Hematopoietic multipotent progenitor cell treated with erythropoietin and hydrocortisone succinate and interleukin-3 and kit ligand, for 4 days (in vitro differentiated cells): ENCODE measurements around the gene SLC38A11.

Source experiments
- DNase-seq: peaks from one replicate; pipeline ENCODE4 v3.0.0-alpha.2; 2015

Gene SLC38A11

DNA sequence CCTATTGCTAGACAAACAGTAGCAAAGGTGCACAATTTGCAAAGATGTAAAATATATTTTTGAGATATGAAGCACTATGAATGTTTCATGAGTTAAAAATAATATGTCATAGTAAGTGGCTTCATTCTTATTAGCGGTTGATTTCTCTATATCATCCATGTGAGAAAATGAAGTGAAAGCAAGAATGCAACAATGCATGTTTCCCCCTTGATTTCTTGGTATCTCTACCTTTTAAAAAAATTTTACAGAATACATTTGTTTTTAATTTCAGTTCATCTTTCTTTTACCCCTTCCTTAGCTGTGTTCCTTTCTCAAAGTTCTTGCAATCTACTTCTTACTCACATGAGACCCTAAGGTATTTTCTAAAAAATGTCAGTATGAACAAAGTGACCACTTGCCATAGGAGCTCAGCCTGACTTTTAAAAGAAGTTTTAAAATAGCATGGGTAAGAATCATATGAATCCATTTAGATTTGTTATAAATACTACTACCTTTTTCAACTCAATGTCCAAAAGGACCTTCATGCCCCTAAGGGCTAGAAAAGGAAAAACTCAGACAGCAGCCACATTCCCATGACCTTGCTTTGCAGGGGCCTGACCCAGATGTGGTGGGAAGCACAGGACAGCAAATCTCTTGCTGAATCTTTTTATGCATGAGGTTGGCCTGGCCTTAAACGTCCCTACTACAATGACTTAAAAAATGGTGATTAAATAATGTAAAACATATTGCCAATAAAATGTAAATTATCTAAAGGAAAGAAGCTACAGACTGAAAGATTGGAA is 14.8 kb upstream of the SLC38A11 start:
- DNase-seq: no peak

DNA sequence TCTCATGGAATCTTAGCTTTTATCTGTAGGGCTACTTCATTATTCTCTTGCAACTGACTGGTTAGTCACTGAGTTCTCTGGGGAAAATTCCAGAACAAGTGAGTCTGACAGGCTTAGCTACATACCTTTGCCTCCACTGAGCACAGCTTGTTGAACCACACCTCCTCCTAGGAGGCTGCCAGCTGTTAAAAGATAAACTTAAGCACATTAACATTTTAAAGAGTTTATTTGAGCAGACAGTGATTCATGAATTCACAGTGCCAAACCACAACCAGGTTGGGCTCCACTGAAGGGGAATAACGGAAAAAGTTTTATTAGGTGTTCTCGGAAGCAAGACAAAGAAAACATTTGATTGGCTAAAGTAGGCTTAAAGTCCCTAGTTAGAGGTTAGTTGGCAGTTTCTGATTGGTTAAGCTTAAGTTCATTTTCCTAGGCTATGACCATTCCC is 12.5 kb upstream of the SLC38A11 start:
- no peak for DNase-seq

DNA sequence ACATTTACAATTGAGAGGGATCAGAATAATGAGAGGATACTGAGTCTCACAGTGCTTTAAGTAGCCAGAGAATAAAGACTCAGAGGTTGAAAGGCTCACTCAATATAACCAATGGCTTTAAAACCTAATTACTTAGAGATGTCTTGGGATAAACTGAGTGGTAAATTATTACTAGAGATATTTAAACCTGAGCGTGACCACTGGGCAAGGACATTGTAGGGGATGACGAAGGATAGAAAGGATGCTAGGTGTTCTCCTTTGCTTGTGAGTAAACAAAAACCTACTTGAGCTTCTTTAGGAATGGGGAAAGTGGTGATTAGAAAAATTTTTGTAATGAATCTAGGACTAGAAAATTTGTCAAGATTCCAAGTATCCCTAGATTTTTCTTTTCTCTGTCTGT is 12.0 kb upstream of the SLC38A11 start:
- no peak for DNase-seq

DNA sequence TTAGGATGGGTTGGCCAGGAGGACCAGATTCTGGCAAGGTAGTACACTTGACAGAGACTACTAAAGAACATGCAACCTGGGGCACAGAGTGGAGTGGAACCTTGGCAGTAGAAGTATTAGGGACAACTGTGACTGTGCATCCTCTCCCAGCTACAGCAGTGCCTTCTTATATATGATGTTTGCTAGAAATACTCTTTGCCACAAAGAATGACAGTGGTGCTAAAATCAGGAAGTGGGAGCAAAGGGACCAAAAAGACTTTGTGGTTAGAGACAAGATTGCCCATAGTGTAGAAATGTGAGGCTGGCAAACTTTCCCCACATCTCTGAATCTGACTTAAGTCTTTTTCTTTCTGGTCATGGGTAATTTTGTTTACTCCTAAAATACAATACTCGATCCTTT is 9.4 kb upstream of the SLC38A11 start:
- peak; percentile 77 for DNase-seq

DNA sequence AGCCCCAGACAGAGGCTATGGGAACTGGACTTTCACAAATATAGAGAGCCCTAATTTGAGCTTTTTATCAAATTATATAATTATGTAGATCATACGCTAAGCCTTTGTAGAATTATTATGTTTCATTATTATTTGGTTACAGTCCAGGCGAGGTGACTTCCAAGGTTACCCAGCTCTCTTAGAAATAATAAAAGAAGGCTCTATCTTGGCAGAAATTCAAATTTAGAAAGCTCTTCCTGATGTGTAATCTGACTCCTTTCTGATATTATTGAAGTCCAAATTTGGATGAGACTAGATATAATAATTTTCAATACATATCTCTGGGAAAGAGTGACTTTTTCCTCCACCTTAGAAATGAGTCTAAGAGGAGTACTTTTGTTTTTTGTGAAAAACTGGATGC is 4.8 kb upstream of the SLC38A11 start:
- no peak for DNase-seq

DNA sequence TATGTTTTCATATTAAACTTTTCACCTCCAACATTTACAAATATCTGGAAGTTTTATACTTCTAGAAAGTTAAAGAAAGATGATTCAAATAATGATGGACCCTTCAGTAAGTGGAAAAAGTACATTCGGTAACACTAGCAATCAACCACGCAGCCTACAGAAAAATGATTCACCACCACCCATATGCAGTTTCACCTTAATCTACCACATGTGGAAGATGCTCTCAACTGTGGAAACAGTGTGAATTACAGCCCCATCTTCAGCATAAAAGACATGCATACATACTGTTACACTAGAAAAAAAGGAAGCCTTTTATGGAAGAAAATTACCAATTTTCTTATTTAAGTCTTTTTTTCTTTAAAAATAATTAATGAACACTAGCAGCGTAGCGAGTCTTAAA is 1.1 kb downstream of the SLC38A11 start:
- peak; percentile 23 for DNase-seq

DNA sequence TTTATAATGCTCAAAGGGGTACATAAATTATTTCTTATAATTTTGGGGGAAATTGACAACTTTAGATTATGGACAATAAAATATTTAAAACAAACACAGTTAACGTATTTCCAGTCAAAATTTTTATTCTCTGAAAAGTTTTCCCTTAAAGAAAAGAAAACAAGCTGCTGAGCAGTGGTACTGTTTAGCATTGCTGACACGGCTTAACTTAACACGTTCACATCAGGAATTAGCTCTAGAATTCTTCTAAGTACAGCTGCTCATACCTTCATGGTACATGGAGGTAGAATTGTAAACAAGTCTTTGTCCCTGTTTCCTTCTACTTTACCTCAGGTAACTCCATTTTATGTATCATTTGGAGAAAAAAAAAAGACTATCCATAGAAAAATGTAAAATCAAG is 2.0 kb downstream of the SLC38A11 start:
- no peak for DNase-seq

DNA sequence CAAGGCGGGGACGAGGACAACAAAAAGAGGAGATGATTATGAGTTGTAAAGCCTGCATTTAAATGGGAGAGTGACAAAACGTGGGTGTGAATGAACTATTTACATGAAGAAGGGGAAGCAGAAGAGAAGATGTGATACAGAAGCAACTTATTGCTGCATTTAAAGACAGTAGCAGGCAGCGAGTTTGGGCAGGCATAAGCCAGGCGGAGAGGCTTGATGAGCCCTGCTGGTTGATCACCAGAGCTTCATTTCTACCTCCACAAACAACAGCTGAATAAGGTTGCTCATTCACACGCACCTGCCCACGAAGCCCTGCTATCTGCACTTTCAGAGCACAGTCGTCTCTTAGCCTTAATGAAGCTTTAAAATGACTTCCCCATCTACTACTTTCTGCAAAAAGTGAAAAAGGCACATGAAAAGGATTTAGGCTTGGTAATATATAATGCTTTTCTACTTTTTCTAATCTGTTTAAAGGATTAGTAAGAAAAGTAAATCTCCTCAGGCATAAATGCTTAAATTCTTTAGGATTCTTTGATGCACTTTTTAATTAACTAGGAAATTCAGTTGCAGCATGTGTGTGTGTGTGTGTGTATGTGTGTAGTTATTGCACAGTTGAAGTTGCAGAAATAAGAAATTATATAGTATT is 3.1 kb downstream of the SLC38A11 start:
- DNase-seq: no peak

DNA sequence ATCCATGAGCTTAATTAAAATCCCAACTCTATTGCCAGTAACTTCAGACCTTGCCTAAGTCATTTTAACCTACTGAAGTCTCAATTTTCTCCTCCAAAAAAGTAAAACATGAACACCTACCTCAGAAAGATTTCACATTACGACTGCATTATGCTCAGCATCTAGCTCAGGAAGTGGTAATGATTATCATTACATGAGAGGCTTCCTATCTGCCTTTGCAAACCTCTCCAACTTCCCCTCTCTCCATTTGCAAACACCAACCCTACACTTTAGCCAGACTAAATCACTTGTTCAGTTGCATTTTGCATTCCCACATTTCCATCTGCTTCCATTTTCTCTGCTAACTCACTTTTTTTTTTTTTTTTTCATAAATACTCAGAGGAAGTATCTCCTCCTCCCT is 6.8 kb downstream of the SLC38A11 start:
- DNase-seq: peak; percentile 91

DNA sequence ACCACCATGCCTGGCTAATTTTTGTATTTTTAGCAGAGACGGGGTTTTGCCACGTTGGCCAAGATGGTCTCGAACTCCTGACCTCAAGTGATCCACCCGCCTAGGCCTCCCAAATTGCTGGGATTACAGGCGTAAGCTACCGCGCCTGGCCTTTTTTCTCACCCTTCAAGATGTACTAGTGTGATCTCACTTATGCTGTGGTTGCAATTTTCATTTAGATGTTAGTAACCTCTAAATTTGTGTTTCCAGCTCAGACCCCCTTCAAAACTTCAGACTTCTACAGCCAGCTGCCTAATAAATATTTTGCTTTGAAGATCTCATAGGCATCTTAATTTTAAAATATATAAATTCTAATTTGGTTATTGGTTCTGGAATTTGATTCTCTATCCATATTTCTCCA is 8.0 kb downstream of the SLC38A11 start:
- DNase-seq: no peak

DNA sequence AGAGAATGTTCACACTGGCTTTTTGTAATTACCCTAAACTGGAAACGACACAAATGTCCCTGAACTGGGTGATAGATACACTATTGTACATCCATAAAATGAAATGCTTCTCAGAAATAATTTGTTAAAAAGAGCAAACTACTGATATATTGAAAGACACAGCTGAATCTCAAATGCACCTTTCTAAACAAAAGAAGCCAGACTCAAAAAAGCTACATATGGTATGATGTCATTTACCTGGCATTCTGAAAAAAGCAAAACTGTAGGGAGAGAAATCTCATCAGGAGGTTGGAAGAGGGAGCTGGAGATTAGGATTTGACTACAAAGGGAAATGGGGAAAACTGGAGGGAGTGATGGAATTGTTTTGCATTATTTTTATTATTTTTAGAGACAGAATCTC is 12.0 kb downstream of the SLC38A11 start:
- DNase-seq: no peak

DNA sequence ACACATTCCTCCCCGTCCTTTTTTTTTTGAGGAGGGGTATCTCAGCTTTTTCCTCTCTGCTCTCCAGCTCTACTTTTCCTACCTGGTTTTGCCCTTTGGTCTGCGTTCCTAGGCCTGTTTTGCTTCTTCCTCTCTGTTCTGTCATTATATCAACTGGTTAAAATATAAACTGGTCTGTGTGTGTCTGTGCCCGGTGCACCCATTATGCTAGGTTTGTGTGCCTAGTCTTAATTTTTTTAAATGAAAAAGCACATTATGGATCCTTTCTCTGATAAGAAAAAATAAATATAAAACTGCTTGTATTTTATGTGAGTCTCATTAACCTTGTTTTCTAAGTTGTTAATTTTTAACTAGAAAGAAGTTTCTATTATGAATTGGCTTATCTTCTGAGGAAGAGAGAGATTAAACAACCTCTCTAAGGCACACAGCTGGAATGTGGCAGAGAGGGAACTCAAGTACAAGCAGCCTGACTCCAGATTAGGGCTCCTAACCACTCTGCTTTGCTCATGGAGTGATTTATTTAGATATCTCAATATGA is 17.4 kb downstream of the SLC38A11 start:
- DNase-seq: peak; percentile 39

DNA sequence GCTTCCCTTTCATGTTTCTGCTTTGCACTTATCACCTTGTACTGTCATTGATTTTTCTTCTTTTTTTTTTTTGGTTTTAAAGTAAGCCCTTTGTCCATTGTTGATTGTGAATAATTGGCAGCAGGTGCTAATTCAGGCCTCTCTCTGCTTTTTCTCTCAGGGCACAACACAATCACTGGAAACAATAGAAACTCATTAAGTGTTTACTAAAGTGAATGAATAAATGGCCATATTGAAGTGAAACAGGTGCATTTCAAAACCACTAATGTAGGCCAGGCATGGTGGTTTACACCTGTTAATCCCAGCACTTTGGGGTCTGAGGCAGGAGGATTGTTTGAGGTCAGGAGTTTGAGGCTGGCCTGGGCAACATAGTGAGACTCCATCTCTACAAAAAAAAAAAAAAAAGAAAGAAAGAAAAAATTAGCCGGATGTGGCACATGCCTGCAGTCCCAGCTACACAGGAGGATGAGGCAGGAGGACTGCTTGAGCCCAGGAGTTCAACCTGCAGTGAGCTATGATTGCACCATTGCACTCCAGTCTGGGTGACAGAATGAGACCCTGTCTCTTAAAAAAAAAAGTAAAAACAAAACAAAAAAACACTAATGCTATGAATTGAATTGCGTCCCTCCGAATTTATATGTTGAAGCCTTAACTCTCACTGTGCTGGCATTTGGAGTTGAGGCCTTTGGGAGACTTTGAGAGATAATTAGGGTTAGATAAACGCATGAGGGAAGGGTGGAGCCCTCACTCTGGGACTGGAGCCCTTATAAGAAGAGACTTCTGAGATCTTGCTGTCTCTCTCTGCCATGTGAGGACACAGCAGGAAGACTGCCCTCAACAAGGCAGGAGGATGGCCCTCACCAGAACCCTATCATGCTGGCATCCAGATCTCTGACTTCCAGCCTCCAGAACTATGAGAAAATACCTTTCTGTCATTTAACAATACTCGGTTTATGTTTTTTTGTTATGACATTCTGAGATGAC is 19.9 kb downstream of the SLC38A11 start:
- peak; percentile 52 for DNase-seq

DNA sequence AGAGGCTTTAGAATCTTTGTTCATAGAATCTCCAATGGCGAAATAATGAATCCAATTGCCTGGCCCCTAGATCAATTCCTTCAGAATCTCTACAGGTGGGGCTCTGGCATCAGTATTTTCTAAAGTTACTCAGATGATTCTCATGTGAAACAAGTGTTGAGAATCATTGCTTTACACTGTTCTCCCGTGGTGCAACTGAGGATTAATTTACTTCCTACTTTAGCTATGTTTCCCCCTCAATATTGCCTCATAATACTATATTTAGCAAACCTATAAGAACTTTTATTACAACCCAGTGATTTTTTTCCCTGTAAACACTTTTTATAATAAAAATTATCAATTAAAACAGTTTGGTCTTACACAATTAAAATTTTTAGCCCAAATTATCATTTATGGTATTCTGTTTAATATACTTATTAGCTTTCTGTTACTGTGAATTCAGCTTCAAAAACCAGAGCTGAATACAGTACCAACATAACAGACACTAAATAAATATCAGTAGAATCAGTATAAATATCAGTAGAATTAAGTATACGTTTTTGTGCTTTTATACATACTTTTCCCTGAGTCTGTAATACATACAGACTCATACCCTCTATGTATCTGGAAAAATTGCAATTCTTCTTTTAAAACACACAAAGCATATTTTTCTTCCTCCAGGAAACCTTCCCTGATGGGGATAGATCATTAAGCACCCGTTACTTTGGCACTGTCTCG is 20.8 kb downstream of the SLC38A11 start:
- no peak for DNase-seq

DNA sequence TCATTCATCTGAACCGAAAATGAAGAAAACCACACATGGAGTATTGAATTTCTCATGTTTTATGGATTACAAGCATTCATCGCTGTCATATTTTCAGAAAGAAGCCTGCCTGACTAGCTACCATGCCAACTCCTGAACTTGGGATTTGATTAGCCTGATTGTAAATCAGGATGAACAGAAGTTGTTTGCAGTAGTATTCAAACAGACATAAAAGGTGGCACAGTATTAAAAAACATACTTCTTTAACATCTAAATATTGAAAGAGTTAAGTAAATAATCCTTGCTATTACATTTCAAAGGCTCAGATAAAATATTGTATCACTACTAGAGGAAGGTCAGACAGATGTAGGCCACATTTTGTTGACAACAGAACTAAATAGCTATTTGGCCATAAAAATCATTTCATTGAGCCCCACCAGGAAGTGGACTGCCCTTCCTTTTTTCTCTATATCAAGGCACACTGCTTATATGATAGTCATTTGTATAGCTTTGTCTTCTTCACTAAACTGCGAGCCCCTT is 21.6 kb downstream of the SLC38A11 start:
- no peak for DNase-seq

DNA sequence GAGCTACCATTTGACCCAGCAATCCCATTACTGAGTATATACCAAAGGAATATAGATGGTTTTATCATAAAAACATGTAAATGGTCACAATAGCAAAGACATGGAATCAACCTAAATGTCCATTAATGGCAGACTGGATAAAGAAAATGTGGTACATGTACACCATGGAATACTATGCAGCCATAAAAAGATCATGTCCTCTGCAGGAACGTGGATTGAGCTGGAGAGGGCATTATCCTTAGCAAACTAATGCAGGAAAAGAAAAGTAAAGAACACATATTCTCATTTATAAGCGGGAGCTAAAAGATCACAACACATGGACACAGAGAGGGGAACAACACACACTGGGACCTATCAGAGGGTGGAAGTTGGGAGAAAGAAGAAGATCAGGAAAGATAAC is 22.9 kb downstream of the SLC38A11 start:
- no peak for DNase-seq

DNA sequence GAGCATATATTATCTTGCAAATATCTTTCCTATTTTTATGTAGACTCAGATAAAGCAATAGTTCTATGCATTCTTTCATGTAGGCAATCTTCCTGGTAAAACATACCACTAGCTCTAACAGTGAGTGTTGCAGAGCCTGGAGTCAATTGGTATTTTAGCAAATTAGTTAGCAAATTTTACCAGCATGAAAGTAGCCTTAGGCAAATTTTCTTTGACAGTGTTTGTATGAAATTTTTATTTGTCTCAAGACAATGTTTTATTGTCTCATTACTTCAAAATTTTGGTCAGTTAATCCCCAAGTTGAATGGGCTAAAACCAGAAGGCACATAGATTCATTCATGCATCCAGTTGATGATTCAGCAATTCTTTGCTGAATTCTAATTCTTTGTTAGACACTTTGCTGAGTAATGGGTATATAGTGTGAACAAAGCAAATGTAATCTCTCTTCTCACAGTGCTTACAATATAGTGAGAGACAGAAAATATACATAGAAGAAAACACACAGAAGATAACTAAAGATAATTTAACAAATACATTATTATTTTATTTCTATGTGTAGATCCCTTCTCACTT is 27.1 kb downstream of the SLC38A11 start:
- DNase-seq: no peak

DNA sequence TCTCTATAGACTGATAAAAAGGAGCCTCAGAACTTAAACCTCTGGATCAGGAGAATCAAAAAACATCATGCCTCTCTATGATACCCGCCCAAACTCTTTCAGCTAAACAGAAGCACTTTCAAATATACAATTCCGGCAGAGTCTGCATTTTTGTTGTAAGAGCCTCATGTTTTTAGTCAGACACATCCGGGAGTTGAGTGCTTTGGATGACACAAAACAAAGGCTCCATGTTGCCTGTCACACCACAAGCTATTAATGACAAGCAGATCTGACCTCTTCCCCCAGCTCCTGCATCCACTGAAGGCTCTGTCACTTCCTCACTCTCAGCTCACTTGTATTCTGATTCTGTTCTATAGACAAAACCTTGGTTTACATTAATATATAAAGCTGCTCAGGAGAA is 33.2 kb downstream of the SLC38A11 start:
- DNase-seq: no peak

DNA sequence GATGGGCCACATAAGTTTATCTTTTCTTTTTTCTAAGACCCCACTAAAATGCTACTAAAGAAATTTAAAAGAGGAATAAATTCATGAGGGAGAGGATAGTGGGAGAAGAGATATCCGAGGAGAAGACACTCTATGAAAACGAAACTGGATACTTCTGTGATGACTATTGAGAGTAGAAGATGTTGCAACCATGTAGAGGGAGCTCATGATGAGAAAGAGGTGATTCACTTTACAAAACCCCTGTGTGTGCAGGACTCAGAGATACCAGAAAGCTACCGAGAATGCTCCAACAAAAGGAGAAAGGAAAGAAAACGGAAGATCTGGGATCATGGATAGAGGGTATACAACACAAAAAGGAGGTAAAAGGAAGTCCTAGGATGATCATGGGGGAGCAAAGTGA is 34.9 kb downstream of the SLC38A11 start:
- DNase-seq: no peak

DNA sequence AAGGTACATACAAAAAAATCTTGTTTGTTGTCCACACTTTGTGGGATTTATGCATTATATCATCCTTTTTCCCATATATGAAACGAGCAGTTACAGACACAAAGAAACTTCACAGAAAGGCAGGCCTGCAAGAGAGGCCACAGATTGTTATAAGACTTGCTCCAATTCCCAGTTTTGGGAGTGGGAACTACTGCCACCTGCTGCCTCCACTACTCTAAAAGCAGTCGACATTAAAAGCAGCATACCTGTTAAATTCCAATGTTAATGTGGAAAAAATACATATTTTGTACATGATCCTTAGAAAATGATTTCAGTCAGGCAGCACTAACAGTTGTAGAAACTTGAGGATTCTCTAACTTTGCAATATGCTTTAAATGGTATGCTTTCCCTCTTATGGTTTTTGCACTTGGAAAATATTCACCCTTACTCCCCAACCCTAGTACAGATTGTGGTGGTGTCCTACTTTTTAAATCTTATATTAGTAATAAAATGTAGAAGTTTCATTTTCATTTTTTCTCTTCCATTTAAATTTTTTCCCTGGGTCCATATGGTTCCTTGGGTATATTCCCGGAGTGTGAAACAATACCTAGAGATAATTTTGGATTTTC is 37.9 kb downstream of the SLC38A11 start:
- DNase-seq: peak; percentile 23

DNA sequence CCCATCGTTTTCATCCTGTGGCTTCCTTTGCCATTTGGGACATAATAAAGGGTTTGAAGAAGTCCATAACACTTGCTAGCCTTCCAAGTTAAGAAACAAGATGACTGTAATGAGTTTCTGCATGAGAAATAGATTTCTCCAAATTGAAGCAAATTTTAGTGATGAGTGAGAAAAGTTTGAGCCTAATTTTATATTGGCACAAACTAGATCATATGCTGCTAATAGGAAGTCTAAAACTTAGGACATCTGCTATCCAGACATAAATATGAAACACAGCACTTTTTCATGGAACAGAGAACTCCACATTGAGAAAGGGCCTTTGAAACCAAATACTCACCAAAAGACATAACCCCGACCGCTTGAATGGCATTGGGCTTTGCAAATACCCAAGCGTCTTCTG is 39.8 kb downstream of the SLC38A11 start:
- no peak for DNase-seq
